ENCODE results near the gene SPATA9. TPM values are rescaled to one million over a fixed set of nuclear protein-coding genes. Genes with fewer than 3 reads are reported as not detected.
"Not testable (repeated sequence)": the region's sequence is repeated elsewhere in the genome, so short reads cannot be mapped to it uniquely, and the experiment has no call there.

The SPATA9 gene
- total and polyA plus RNA-seq, 2 of the 13 experiments (the other 11 are each of a cell fraction or from before 2014, with no cell fraction given) = not detected

DNA sequence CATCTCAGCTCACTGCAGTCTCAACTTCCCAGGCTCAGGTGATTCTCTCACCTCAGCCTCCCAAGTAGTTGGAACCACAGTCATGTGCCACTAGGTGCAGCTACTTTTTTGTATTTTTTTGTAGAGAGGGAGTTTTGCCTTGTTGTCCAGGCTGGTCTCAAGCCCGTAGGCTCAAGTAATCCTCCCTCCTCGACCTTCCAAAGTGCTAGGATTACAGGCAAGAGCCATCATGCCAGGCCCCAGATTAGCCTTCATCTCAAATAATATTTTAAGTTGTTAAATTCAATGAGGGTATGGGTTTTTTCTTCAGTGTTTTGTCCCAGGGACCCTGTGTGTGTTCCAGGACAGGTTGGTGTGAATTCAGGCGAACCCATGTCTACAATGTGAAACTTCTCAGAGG, 48.7 kb downstream of the SPATA9 start:
- no peaks in the 10 kb centered on the region for H3K79me2 ChIP-seq (ENCODE audit: insufficient read depth, low read length)
- intact Hi-C loops (cut with micrococcal nuclease; ENCODE audit: unreplicated experiment) = no loop called here
- BruUV-seq (replicated peaks) = no TSS peak
- ChIA-PET POLR2A (no interaction called here), CTCF (ENCODE audit: low intra/inter-chr PET ratio, low total read pairs) (no interaction called here)
- no peak overlapping the region for H2AFZ ChIP-seq (ENCODE audit: low read length)
- H4K20me1 ChIP-seq (ENCODE audit: insufficient read depth, low read length) = no peaks in the 10 kb centered on the region
- no peak for TF ChIP-seq ZNF816 (CRISPR knock-in tag; IDR thresholded peaks at IDR 0.05; ENCODE audit: borderline replicate concordance)
- TF ChIP-seq ZNF75D (CRISPR knock-in tag; IDR thresholded peaks at IDR 0.05; ENCODE audit: borderline replicate concordance) = no peak
- TF ChIP-seq RORA (CRISPR knock-in tag; IDR thresholded peaks at IDR 0.05) = no peak
- TF ChIP-seq, protein P1, sequence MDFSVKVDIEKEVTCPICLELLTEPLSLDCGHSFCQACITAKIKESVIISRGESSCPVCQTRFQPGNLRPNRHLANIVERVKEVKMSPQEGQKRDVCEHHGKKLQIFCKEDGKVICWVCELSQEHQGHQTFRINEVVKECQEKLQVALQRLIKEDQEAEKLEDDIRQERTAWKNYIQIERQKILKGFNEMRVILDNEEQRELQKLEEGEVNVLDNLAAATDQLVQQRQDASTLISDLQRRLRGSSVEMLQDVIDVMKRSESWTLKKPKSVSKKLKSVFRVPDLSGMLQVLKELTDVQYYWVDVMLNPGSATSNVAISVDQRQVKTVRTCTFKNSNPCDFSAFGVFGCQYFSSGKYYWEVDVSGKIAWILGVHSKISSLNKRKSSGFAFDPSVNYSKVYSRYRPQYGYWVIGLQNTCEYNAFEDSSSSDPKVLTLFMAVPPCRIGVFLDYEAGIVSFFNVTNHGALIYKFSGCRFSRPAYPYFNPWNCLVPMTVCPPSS (IDR thresholded peaks at IDR 0.05) = no peak
- peaks cover 0 to 14% of the 10 kb centered on the region in 2 experiments; a peak in 2 of 5 replicates for H3K27me3 ChIP-seq (ENCODE audit: control insufficient read depth in 1 of 2, insufficient read depth in 2 of 2, low read length in 2 of 2)
- no peak overlapping the region for H3K4me3 ChIP-seq (replicated peaks in 1 of 3; ENCODE audit: insufficient read depth in 1 of 3, low read depth in 2 of 3, low read length in 3 of 3)
- FAIRE-seq (no peak), DNase-seq (ENCODE audit: low spot score) (no peak), ATAC-seq (no peak)
- no peaks in the 10 kb centered on the region for H3K36me3 ChIP-seq (replicated peaks in 1 of 2; ENCODE audit: control insufficient read depth in 1 of 2, insufficient read depth in 2 of 2, low read length in 2 of 2)
- H3K9ac ChIP-seq (ENCODE audit: insufficient read depth, low read depth, low read length) = no peak overlapping the region
- H3K9me3 ChIP-seq (ENCODE audit: low read length) = no peaks in the 10 kb centered on the region
- no peak overlapping the region for H3K27ac ChIP-seq (ENCODE audit: extremely low read length, insufficient read depth, low read length)
- no peaks in the 10 kb centered on the region for H3K4me1 ChIP-seq (ENCODE audit: insufficient read depth, low read length)
- WGBS (ENCODE audit: low lambda C conversion rate) = 27% methylated on average over 3 of the region's 3 CpGs
- no peak overlapping the region for H3K4me2 ChIP-seq (ENCODE audit: low read depth, low read length)
- in situ Hi-C loops (cut with HindIII; ENCODE audit: extremely low pct_ligation_motif_present, low pct_unique_long_range_greater_than_20kb) = loop anchor here (25.0 kb wide), 1 partner anchor 703 kb away; no protein-coding TSS in a partner anchor

DNA sequence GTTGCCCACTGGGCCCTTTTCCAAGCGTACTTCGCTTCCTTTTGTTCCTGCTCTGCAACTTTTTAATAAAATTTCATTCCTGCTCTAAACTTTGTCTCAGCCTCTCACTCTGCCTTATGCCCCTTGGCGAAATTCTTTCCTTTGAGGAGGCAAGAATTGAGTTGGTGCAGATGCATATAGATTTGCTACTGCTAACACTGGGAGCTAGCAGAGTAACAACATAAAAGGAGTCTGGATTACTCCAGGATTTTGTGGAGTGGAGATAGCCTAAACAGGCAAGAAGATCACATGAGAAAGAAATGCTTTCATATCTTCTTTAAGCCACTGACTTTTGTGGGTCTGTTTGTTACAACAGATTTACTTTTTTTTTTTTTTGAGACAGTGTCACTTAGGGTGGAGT, 49.1 kb downstream of the SPATA9 start:
- H3K4me3 ChIP-seq (replicated peaks in 1 of 3; ENCODE audit: insufficient read depth in 1 of 3, low read depth in 2 of 3, low read length in 3 of 3) = no peak overlapping the region
- TF ChIP-seq CENPX (CRISPR knock-in tag; IDR thresholded peaks at IDR 0.05) = no peak
- WGBS (ENCODE audit: low lambda C conversion rate) = 60% methylated on average over 3 of the region's 3 CpGs
- no peaks in the 10 kb centered on the region for H3K4me1 ChIP-seq (ENCODE audit: insufficient read depth, low read length)
- FAIRE-seq = no peak
- ChIA-PET POLR2A (no interaction called here), CTCF (ENCODE audit: low intra/inter-chr PET ratio, low total read pairs) (no interaction called here)
- H3K4me2 ChIP-seq (ENCODE audit: low read depth, low read length) = no peak overlapping the region
- no peak overlapping the region for H3K9ac ChIP-seq (ENCODE audit: insufficient read depth, low read depth, low read length)
- no peaks in the 10 kb centered on the region for H4K20me1 ChIP-seq (ENCODE audit: insufficient read depth, low read length)
- ATAC-seq = no peak
- no peak overlapping the region for H3K27ac ChIP-seq (ENCODE audit: extremely low read length, insufficient read depth, low read length)
- no peaks in the 10 kb centered on the region for H3K36me3 ChIP-seq (replicated peaks in 1 of 2; ENCODE audit: control insufficient read depth in 1 of 2, insufficient read depth in 2 of 2, low read length in 2 of 2)
- peaks cover 0 to 14% of the 10 kb centered on the region in 2 experiments; a peak in 2 of 5 replicates for H3K27me3 ChIP-seq (ENCODE audit: control insufficient read depth in 1 of 2, insufficient read depth in 2 of 2, low read length in 2 of 2)
- no peaks in the 10 kb centered on the region for H3K79me2 ChIP-seq (ENCODE audit: insufficient read depth, low read length)
- in situ Hi-C loops (cut with HindIII; ENCODE audit: extremely low pct_ligation_motif_present, low pct_unique_long_range_greater_than_20kb) (loop anchor here (25.0 kb wide), 1 partner anchor 704 kb away; no protein-coding TSS in a partner anchor), intact Hi-C loops (cut with micrococcal nuclease; ENCODE audit: unreplicated experiment) (no loop called here)
- BruUV-seq (replicated peaks) = no TSS peak
- DNase-seq (ENCODE audit: low spot score) = no peak
- H2AFZ ChIP-seq (ENCODE audit: low read length) = no peak overlapping the region
- H3K9me3 ChIP-seq (ENCODE audit: low read length) = no peaks in the 10 kb centered on the region

DNA sequence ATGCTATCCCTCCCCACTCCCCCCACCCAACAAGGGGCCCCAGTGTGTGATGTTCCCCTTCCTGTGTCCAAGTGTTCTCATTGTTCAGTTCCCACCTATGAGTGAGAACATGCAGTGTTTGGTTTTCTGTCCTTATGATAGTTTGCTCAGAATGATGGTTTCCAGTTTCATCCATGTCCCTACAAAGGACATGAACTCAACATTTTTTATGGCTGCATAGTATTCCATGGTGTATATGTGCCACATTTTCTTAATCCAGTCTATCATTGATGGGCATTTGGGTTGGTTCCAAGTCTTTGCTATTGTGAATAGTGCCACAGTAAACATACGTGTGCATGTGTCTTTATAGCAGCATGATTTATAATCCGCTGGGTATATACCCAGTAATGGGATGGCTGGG, 49.8 kb downstream of the SPATA9 start:
- H2AFZ ChIP-seq (ENCODE audit: low read length); FAIRE-seq; H3K9me3 ChIP-seq (ENCODE audit: low read length); H3K27ac ChIP-seq (ENCODE audit: extremely low read length, insufficient read depth, low read length); ATAC-seq; H3K4me1 ChIP-seq (ENCODE audit: insufficient read depth, low read length); H3K79me2 ChIP-seq (ENCODE audit: insufficient read depth, low read length); H4K20me1 ChIP-seq (ENCODE audit: insufficient read depth, low read length); intact Hi-C loops (cut with micrococcal nuclease; ENCODE audit: unreplicated experiment); H3K36me3 ChIP-seq (replicated peaks in 1 of 2; ENCODE audit: control insufficient read depth in 1 of 2, insufficient read depth in 2 of 2, low read length in 2 of 2); BruUV-seq (replicated peaks); H3K4me3 ChIP-seq (replicated peaks in 1 of 3; ENCODE audit: insufficient read depth in 1 of 3, low read depth in 2 of 3, low read length in 3 of 3); H3K9ac ChIP-seq (ENCODE audit: insufficient read depth, low read depth, low read length); H3K4me2 ChIP-seq (ENCODE audit: low read depth, low read length); DNase-seq (ENCODE audit: low spot score); CTCF ChIA-PET (ENCODE audit: low intra/inter-chr PET ratio, low total read pairs): not testable (repeated sequence)
- H3K27me3 ChIP-seq (ENCODE audit: control insufficient read depth in 1 of 2, insufficient read depth in 2 of 2, low read length in 2 of 2) = peaks cover 0 to 14% of the 10 kb centered on the region in 2 experiments; a peak in 1 of 5 replicates
- POLR2A ChIA-PET = interaction anchor here (1.4 kb wide), 1 partner anchor 14 kb away, joined by 3 read pairs; the partner anchor contains the start of gene RFESD
- in situ Hi-C loops (cut with HindIII; ENCODE audit: extremely low pct_ligation_motif_present, low pct_unique_long_range_greater_than_20kb) = loop anchor here (25.0 kb wide), 1 partner anchor 704 kb away; no protein-coding TSS in a partner anchor
- 100% methylated on average over 2 of the region's 2 CpGs for WGBS (ENCODE audit: low lambda C conversion rate)
